ENCODE measurements around the gene ZNF808. TPM values are rescaled to one million over a fixed set of nuclear protein-coding genes. Genes with fewer than 3 reads are reported as not detected.

ZNF808 gene
- 6.0 and 6.7 TPM in 2 replicates for total RNA-seq

GRCh38 chr19:52527134-52527955, at the start of gene ZNF808:
TSS of gene ZNF808 (plus strand) at chr19:52527668. CDS start at chr19:52543285, 15,617 bp downstream.

GRCh38 chr19:52570000-52570861, 42.8 kb downstream of the ZNF808 start, which contains the start of gene ZNF701:
TSS of gene ZNF701 (plus strand) at chr19:52570287. CDS start at chr19:52574148, 3,861 bp downstream.

Other genes starting within 250 kb of the ZNF808 start
- gene ZNF480, start 230.5 kb upstream of the ZNF808 start, total RNA-seq = 3.9 and 9.0 TPM in 2 replicates
- 0.65 and 2.2 TPM in 2 replicates for gene ZNF610, start 191.4 kb upstream of the ZNF808 start, total RNA-seq
- 10.6 and 18.4 TPM in 2 replicates for gene ZNF880, start 157.7 kb upstream of the ZNF808 start, total RNA-seq
- 1.8 and 5.2 TPM in 2 replicates for gene ZNF528, start 129.8 kb upstream of the ZNF808 start, total RNA-seq
- gene ZNF534, start 98.5 kb upstream of the ZNF808 start, total RNA-seq = not detected in 2 replicates
- 0.16 and 1.4 TPM in 2 replicates for gene ZNF578, start 74.1 kb upstream of the ZNF808 start, total RNA-seq
- 6.0 and 8.9 TPM in 2 replicates for gene ZNF701, start 42.6 kb downstream of the ZNF808 start, total RNA-seq
- 17.5 and 23.5 TPM in 2 replicates for gene ZNF83, start 110.7 kb downstream of the ZNF808 start, total RNA-seq
- gene ZNF611, start 207.4 kb downstream of the ZNF808 start, total RNA-seq = 8.1 and 9.1 TPM in 2 replicates